ENCODE results near the gene GPC3.

The GPC3 gene

DNA sequence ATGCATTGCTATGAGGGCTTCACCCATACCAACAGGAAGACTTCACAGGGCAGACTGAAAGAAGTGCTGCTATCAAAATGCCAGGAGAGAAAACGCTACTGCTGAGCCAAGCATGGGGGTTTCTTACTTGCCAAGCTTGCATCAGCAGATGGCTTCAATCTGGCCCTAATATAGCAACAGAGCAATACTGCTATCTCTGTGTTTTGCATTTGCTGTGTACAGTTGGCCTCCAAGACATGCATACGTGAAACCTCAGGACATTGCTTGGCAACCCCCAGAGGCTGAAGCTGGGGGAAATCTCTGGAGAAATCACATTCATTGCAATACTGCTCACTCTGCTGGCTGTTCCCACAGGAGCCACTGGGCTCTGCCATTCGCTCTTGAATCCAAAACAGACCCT, 442.9 kb downstream of the GPC3 start:
- Histone ChIP-seq H3K27me3 (replicated peaks in 2 of 5; ENCODE audit: control insufficient read depth in 4 of 5, insufficient read depth in 5 of 5, low read length in 4 of 5) (no peaks in the 10 kb centered on the region), H3K9me3 (ENCODE audit: control extremely low read depth in 1 of 5, control insufficient read depth in 4 of 5, insufficient read depth in 2 of 5, low read depth in 1 of 5, low read length in 4 of 5) (peaks cover 0 to 5% (median 0%) of the 10 kb centered on the region in 5 experiments), H3K36me3 (ENCODE audit: control insufficient read depth in 4 of 4, insufficient read depth in 4 of 4, low read length in 3 of 4) (no peaks in the 10 kb centered on the region), H3K4me3 (ENCODE audit: control insufficient read depth in 1 of 7, extremely low read depth in 1 of 7, insufficient read depth in 4 of 7, low read depth in 2 of 7, low read length in 6 of 7) (no peak overlapping the region), H3K4me1 (ENCODE audit: control extremely low read depth in 1 of 4, control insufficient read depth in 4 of 4, insufficient read depth in 4 of 4, low read length in 3 of 4) (no peaks in the 10 kb centered on the region), H3K27ac (ENCODE audit: insufficient read depth in 1 of 2, low read depth in 1 of 2, low read length in 2 of 2, poor library complexity in 1 of 2, severe bottlenecking in 2 of 2) (no peak overlapping the region)
- WGBS (ENCODE audit: insufficient coverage), result 81% methylated on average over 3 of the region's 3 CpGs
- ChIA-PET POLR2A (no interaction called here), CTCF (no interaction called here)
- no peak for DNase-seq

DNA sequence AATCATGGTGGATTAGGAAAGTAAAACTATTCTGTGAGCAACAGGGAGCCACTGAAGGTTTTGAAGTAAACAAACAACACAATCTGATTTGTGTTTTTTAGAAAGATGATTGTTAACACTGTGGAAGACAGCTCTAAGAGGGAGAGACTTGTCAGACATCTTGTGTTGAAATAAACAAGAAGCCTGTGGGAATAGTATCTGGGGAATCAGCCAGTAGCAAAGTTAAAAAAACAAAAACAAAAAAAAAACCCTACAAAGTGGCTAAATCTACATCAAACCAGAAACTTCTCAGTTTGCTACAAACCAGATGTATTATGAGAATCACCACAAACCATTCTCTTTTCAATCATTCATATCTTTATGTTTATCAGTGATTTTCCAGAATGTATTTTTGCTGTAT, 444.4 kb downstream of the GPC3 start:
- Histone ChIP-seq H3K36me3 (ENCODE audit: control insufficient read depth in 4 of 4, insufficient read depth in 4 of 4, low read length in 3 of 4) (no peaks in the 10 kb centered on the region), H3K4me1 (ENCODE audit: control extremely low read depth in 1 of 4, control insufficient read depth in 4 of 4, insufficient read depth in 4 of 4, low read length in 3 of 4) (no peaks in the 10 kb centered on the region), H3K27ac (ENCODE audit: insufficient read depth in 1 of 2, low read depth in 1 of 2, low read length in 2 of 2, poor library complexity in 1 of 2, severe bottlenecking in 2 of 2) (no peak overlapping the region), H3K4me3 (ENCODE audit: control insufficient read depth in 1 of 7, extremely low read depth in 1 of 7, insufficient read depth in 4 of 7, low read depth in 2 of 7, low read length in 6 of 7) (no peak overlapping the region), H3K27me3 (replicated peaks in 2 of 5; ENCODE audit: control insufficient read depth in 4 of 5, insufficient read depth in 5 of 5, low read length in 4 of 5) (no peaks in the 10 kb centered on the region), H3K9me3 (ENCODE audit: control extremely low read depth in 1 of 5, control insufficient read depth in 4 of 5, insufficient read depth in 2 of 5, low read depth in 1 of 5, low read length in 4 of 5) (peaks cover 0 to 5% (median 0%) of the 10 kb centered on the region in 5 experiments)
- ChIA-PET CTCF (no interaction called here), POLR2A (no interaction called here)
- no peak for DNase-seq

DNA sequence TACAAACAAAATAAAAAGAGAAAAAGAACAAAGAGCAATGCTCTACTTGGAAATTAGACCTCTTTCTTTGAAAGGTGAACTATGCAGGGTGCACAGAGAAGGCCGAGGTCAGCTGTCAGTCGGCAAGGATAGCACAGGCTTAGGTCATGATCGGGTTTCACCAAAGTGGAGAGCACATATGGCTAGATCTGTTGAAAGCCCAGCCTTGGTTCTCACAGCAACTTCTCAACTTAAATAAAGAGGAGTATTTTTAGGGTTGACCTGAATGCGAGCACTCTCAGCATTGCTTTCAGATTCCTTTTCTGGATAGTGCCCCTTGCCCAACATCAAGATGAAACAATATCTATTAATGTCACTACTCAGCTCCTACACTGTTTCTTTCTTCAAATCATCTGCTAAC, 447.2 kb downstream of the GPC3 start:
- POLR2A ChIA-PET, result no interaction called here
- Histone ChIP-seq H3K9me3 (ENCODE audit: control extremely low read depth in 1 of 5, control insufficient read depth in 4 of 5, insufficient read depth in 2 of 5, low read depth in 1 of 5, low read length in 4 of 5) (no peaks in the 10 kb centered on the region), H3K27me3 (replicated peaks in 2 of 5; ENCODE audit: control insufficient read depth in 4 of 5, insufficient read depth in 5 of 5, low read length in 4 of 5) (no peaks in the 10 kb centered on the region), H3K36me3 (ENCODE audit: control insufficient read depth in 4 of 4, insufficient read depth in 4 of 4, low read length in 3 of 4) (no peaks in the 10 kb centered on the region), H3K27ac (ENCODE audit: insufficient read depth in 1 of 2, low read depth in 1 of 2, low read length in 2 of 2, poor library complexity in 1 of 2, severe bottlenecking in 2 of 2) (no peak overlapping the region), H3K4me3 (ENCODE audit: control insufficient read depth in 1 of 7, extremely low read depth in 1 of 7, insufficient read depth in 4 of 7, low read depth in 2 of 7, low read length in 6 of 7) (no peak overlapping the region), H3K4me1 (ENCODE audit: control extremely low read depth in 1 of 4, control insufficient read depth in 4 of 4, insufficient read depth in 4 of 4, low read length in 3 of 4) (no peaks in the 10 kb centered on the region)
- WGBS (ENCODE audit: insufficient coverage), result 92% methylated on average over 4 of the region's 4 CpGs
- no peak for DNase-seq
- CTCF ChIA-PET, result no interaction called here

DNA sequence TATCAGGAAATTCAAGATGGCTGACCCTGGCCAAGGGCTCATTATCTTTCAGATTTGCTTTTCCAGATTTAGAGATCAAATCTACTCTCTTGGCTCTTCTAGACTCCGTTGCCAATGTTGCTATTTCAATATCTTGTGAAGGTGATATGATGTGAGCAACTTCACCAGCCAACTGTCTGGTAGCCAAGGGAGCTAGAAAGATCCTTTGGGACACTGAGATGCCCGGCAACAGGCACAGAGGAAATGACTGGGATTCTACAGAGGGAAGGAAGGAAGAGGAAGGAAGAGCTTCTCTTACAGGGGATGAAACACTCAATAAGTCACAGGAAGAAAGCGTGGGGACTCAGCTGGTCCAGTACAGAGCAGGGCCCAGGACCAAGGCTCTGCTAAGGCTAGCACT, 448.3 kb downstream of the GPC3 start:
- Histone ChIP-seq H3K4me3 (ENCODE audit: control insufficient read depth in 1 of 7, extremely low read depth in 1 of 7, insufficient read depth in 4 of 7, low read depth in 2 of 7, low read length in 6 of 7) (no peak overlapping the region), H3K9me3 (ENCODE audit: control extremely low read depth in 1 of 5, control insufficient read depth in 4 of 5, insufficient read depth in 2 of 5, low read depth in 1 of 5, low read length in 4 of 5) (no peaks in the 10 kb centered on the region), H3K27ac (ENCODE audit: insufficient read depth in 1 of 2, low read depth in 1 of 2, low read length in 2 of 2, poor library complexity in 1 of 2, severe bottlenecking in 2 of 2) (no peak overlapping the region), H3K27me3 (replicated peaks in 2 of 5; ENCODE audit: control insufficient read depth in 4 of 5, insufficient read depth in 5 of 5, low read length in 4 of 5) (no peaks in the 10 kb centered on the region), H3K4me1 (ENCODE audit: control extremely low read depth in 1 of 4, control insufficient read depth in 4 of 4, insufficient read depth in 4 of 4, low read length in 3 of 4) (no peaks in the 10 kb centered on the region), H3K36me3 (ENCODE audit: control insufficient read depth in 4 of 4, insufficient read depth in 4 of 4, low read length in 3 of 4) (no peaks in the 10 kb centered on the region)
- ChIA-PET POLR2A (no interaction called here), CTCF (no interaction called here)
- DNase-seq, result no peak
- WGBS (ENCODE audit: insufficient coverage), result 94% methylated on average over 2 of the region's 3 CpGs

DNA sequence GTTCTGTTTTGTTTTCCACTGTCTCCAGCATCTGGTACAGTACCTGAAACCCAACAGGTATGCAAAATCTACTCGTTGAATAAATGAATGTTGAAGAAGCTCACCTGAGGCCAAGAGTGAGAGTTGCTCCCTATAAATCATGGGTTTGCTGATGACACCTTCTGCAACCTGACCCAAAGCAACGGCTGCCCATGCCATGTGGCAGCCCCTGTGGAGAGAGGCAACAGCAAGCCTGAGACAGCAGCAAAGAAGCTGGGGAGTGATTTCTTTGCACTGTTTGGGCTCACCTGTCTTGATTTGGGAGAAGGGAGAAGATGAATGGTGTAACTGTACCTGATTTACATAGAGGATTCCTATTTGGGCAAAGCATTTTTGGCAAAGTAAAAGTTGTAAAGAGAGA, 450.3 kb downstream of the GPC3 start:
- CTCF ChIA-PET, result no interaction called here
- Histone ChIP-seq H3K36me3 (ENCODE audit: control insufficient read depth in 4 of 4, insufficient read depth in 4 of 4, low read length in 3 of 4) (no peaks in the 10 kb centered on the region), H3K4me3 (ENCODE audit: control insufficient read depth in 1 of 7, extremely low read depth in 1 of 7, insufficient read depth in 4 of 7, low read depth in 2 of 7, low read length in 6 of 7) (no peak overlapping the region), H3K4me1 (ENCODE audit: control extremely low read depth in 1 of 4, control insufficient read depth in 4 of 4, insufficient read depth in 4 of 4, low read length in 3 of 4) (no peaks in the 10 kb centered on the region), H3K27ac (ENCODE audit: insufficient read depth in 1 of 2, low read depth in 1 of 2, low read length in 2 of 2, poor library complexity in 1 of 2, severe bottlenecking in 2 of 2) (no peak overlapping the region), H3K9me3 (ENCODE audit: control extremely low read depth in 1 of 5, control insufficient read depth in 4 of 5, insufficient read depth in 2 of 5, low read depth in 1 of 5, low read length in 4 of 5) (no peaks in the 10 kb centered on the region), H3K27me3 (replicated peaks in 2 of 5; ENCODE audit: control insufficient read depth in 4 of 5, insufficient read depth in 5 of 5, low read length in 4 of 5) (no peaks in the 10 kb centered on the region)
- POLR2A ChIA-PET, result no interaction called here
- 82% methylated on average over 2 of the region's 2 CpGs for WGBS (ENCODE audit: insufficient coverage)
- DNase-seq, result no peak

DNA sequence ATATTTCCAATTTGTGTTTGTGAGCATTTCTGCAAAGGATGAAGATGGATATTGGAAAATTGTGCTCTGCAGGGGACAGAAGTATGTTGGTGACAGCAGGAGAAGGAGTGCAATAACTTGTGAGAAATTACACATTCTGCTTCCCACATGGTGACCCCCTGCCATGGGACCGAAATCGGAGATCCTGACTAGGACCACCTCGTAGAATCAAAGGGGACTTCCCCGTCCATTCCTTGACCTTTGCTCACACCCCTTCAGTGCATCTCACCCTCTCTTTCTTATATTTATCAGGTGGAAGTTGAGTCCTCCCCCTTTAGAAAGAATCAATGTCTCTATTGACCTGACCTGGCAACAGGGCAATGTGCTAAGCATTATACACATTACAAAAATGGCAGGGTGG, 451.2 kb downstream of the GPC3 start:
- Histone ChIP-seq H3K4me1 (ENCODE audit: control extremely low read depth in 1 of 4, control insufficient read depth in 4 of 4, insufficient read depth in 4 of 4, low read length in 3 of 4) (no peaks in the 10 kb centered on the region), H3K27ac (ENCODE audit: insufficient read depth in 1 of 2, low read depth in 1 of 2, low read length in 2 of 2, poor library complexity in 1 of 2, severe bottlenecking in 2 of 2) (no peak overlapping the region), H3K4me3 (ENCODE audit: control insufficient read depth in 1 of 7, extremely low read depth in 1 of 7, insufficient read depth in 4 of 7, low read depth in 2 of 7, low read length in 6 of 7) (no peak overlapping the region), H3K27me3 (replicated peaks in 2 of 5; ENCODE audit: control insufficient read depth in 4 of 5, insufficient read depth in 5 of 5, low read length in 4 of 5) (no peaks in the 10 kb centered on the region), H3K9me3 (ENCODE audit: control extremely low read depth in 1 of 5, control insufficient read depth in 4 of 5, insufficient read depth in 2 of 5, low read depth in 1 of 5, low read length in 4 of 5) (no peaks in the 10 kb centered on the region), H3K36me3 (ENCODE audit: control insufficient read depth in 4 of 4, insufficient read depth in 4 of 4, low read length in 3 of 4) (no peaks in the 10 kb centered on the region)
- no peak for DNase-seq
- POLR2A ChIA-PET, result no interaction called here
- CTCF ChIA-PET, result no interaction called here
- 80% methylated on average over 4 of the region's 4 CpGs for WGBS (ENCODE audit: insufficient coverage)

DNA sequence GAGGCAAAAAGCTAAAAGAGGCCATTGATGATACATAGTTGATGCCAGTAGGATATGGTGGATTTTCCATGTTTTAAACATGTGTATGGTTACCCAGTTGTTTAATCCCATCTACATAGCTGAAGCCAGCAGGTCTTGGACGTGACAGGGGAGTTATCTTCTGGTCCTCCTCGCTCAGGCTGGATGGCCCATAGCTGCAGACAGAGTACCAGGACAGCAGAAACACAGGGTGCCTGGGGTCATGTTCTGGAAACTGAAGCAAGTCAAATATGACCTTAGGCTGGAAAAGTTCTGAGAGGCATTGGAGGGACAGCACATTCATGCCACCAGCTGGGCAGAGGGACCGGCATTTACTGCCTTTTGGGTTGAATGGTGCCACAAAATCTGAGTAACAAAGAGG, 452.1 kb downstream of the GPC3 start:
- Histone ChIP-seq H3K9me3 (ENCODE audit: control extremely low read depth in 1 of 5, control insufficient read depth in 4 of 5, insufficient read depth in 2 of 5, low read depth in 1 of 5, low read length in 4 of 5) (no peaks in the 10 kb centered on the region), H3K4me1 (ENCODE audit: control extremely low read depth in 1 of 4, control insufficient read depth in 4 of 4, insufficient read depth in 4 of 4, low read length in 3 of 4) (no peaks in the 10 kb centered on the region), H3K27me3 (replicated peaks in 2 of 5; ENCODE audit: control insufficient read depth in 4 of 5, insufficient read depth in 5 of 5, low read length in 4 of 5) (no peaks in the 10 kb centered on the region), H3K4me3 (ENCODE audit: control insufficient read depth in 1 of 7, extremely low read depth in 1 of 7, insufficient read depth in 4 of 7, low read depth in 2 of 7, low read length in 6 of 7) (no peak overlapping the region), H3K36me3 (ENCODE audit: control insufficient read depth in 4 of 4, insufficient read depth in 4 of 4, low read length in 3 of 4) (no peaks in the 10 kb centered on the region), H3K27ac (ENCODE audit: insufficient read depth in 1 of 2, low read depth in 1 of 2, low read length in 2 of 2, poor library complexity in 1 of 2, severe bottlenecking in 2 of 2) (no peak overlapping the region)
- CTCF ChIA-PET, result no interaction called here
- no peak for DNase-seq
- 64% methylated on average over 3 of the region's 3 CpGs for WGBS (ENCODE audit: insufficient coverage)
- POLR2A ChIA-PET, result no interaction called here

DNA sequence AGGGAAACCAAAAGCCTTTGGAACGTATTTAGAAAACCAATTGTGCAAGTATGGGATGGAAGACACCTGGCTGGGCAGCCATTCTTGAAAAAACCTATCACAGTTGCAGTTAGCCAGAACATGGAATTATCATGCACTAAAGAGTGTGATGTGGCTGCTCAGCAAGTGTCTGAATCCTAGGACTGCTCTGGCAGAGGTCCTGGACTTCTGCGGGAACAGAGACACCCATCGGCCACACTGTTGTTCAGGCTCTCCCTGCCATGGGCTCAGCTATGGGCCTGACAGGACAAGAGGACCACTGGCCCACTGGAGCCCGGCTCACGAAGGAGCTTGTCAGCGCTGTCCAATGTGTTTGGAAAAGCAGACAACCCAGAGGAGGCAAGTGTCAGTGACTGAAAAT, 454.4 kb downstream of the GPC3 start:
- Histone ChIP-seq H3K27ac (ENCODE audit: insufficient read depth in 1 of 2, low read depth in 1 of 2, low read length in 2 of 2, poor library complexity in 1 of 2, severe bottlenecking in 2 of 2) (no peak overlapping the region), H3K4me1 (ENCODE audit: control extremely low read depth in 1 of 4, control insufficient read depth in 4 of 4, insufficient read depth in 4 of 4, low read length in 3 of 4) (no peaks in the 10 kb centered on the region), H3K9me3 (ENCODE audit: control extremely low read depth in 1 of 5, control insufficient read depth in 4 of 5, insufficient read depth in 2 of 5, low read depth in 1 of 5, low read length in 4 of 5) (no peaks in the 10 kb centered on the region), H3K4me3 (ENCODE audit: control insufficient read depth in 1 of 7, extremely low read depth in 1 of 7, insufficient read depth in 4 of 7, low read depth in 2 of 7, low read length in 6 of 7) (no peak overlapping the region), H3K36me3 (ENCODE audit: control insufficient read depth in 4 of 4, insufficient read depth in 4 of 4, low read length in 3 of 4) (no peaks in the 10 kb centered on the region), H3K27me3 (replicated peaks in 2 of 5; ENCODE audit: control insufficient read depth in 4 of 5, insufficient read depth in 5 of 5, low read length in 4 of 5) (no peaks in the 10 kb centered on the region)
- ChIA-PET CTCF (no interaction called here), POLR2A (no interaction called here)
- WGBS (ENCODE audit: insufficient coverage), result 78% methylated on average over 6 of the region's 6 CpGs
- no peak for DNase-seq

Data from common myeloid progenitor, CD34-positive (primary cell).